ENCODE results near the gene PSMD9. TPM values are rescaled to one million over a fixed set of nuclear protein-coding genes. Genes with fewer than 3 reads are reported as not detected.

The PSMD9 gene
- total RNA-seq: 10 to 100 TPM; 20.0 to 56.4 (median 28.4) TPM
- long read RNA-seq, transcript PSMD9-207 (6 exons, 2,784 nt): major isoform, 8 of 9 reads
- long read RNA-seq, partial matches to known transcripts: 1 of 9 reads
- long read RNA-seq, other reads (novel, unspliced or antisense): 0 of 9 reads

- peak; percentile 98 for DNase-seq
- Histone ChIP-seq H3K27ac (peak within 1 kb of the TSS; percentile 91 to 95 (median 92)), H3K27me3 (no peaks in the 10 kb centered on the region), H3K4me3 (peak within 1 kb of the TSS; percentile 90 to 92 (median 91)), H3K9me3 (no peaks in the 10 kb centered on the region), H3K4me1 (peaks cover 0 to 11% (median 2%) of the 10 kb centered on the region in 4 donors), H3K36me3 (no peaks in the 10 kb centered on the region)
- TF ChIP-seq CTCF (IDR thresholded peaks at IDR 0.05) (peak; percentile 63 to 73 (median 66)), POLR2A (IDR thresholded peaks at IDR 0.05) (peak; percentile 82)
- intact Hi-C loops (cut with DNase I): loop anchor here in 1 of 2 donors (5.0 to 10.0 kb wide), 2 partner anchors 46 to 84 kb away; partner anchors contain the start of gene SETD1B
- ATAC-seq: peak; percentile 97 to 98 (median 98)
- 0% methylated on average over 14 of the region's 67 CpGs for WGBS (ENCODE audit: insufficient coverage, low coverage, low lambda C conversion rate, missing lambda C conversion rate)
Observed at GRCh38 chr12:121888478-121889273, at the start of gene PSMD9. Gene PSMD9, plus strand, starts transcription at chr12:121888790. Its CDS starts 67 bp downstream, at chr12:121888857.

- Histone ChIP-seq H3K9me3 (no peaks in the 10 kb centered on the region), H3K4me3 (peak overlapping the region; percentile 44 to 47 (median 46)), H3K4me1 (no peaks in the 10 kb centered on the region), H3K36me3 (peaks cover 0 to 57% (median 20%) of the 10 kb centered on the region in 4 donors), H3K27me3 (no peaks in the 10 kb centered on the region), H3K27ac (peak overlapping the region in 2 of 3 donors; percentile 31 to 42)
- 37% methylated on average over 33 of the region's 53 CpGs for WGBS (ENCODE audit: insufficient coverage, low coverage, low lambda C conversion rate, missing lambda C conversion rate)
- ATAC-seq (peak; percentile 93 to 96 (median 96)), DNase-seq (peak; percentile 98 to 99 (median 99))
- TF ChIP-seq CTCF (IDR thresholded peaks at IDR 0.05) (peak; percentile 20 to 36 (median 26)), POLR2A (IDR thresholded peaks at IDR 0.05) (peak; percentile 60)
- intact Hi-C loops (cut with DNase I): no loop called here
Observed at GRCh38 chr12:121839106-121839992, 49.2 kb upstream of the PSMD9 start.

GRCh38 chr12:121839993-121840761, 48.4 kb upstream of the PSMD9 start:
- intact Hi-C loops (cut with DNase I): loop anchor here in 1 of 2 donors (5.0 kb wide), 1 partner anchor 47 kb away; the partner anchor contains the start of gene PSMD9
- Histone ChIP-seq H3K36me3 (peaks cover 0 to 65% (median 24%) of the 10 kb centered on the region in 4 donors), H3K27ac (peak overlapping the region in 2 of 3 donors; percentile 10 to 31), H3K9me3 (no peaks in the 10 kb centered on the region), H3K4me1 (no peaks in the 10 kb centered on the region), H3K27me3 (no peaks in the 10 kb centered on the region), H3K4me3 (peak overlapping the region; percentile 44 to 47 (median 46))
- no peak for ATAC-seq
- no peak for DNase-seq
- no peak for TF ChIP-seq CTCF (IDR thresholded peaks at IDR 0.05)
- TF ChIP-seq POLR2A (IDR thresholded peaks at IDR 0.05): no peak
- 74% methylated on average over 14 of the region's 24 CpGs for WGBS (ENCODE audit: insufficient coverage, low coverage, low lambda C conversion rate, missing lambda C conversion rate)
